Brain pericyte (primary cell): ENCODE measurements around the gene MTIF2.
"Not testable (repeated sequence)": the region's sequence is repeated elsewhere in the genome, so short reads cannot be mapped to it uniquely, and the experiment has no call there.

Experiments used
- DNase-seq: peaks from one replicate; pipeline ENCODE4 v3.0.0-alpha.2; 2012; ENCODE audit warnings: low read depth, low spot score

MTIF2 gene

DNA sequence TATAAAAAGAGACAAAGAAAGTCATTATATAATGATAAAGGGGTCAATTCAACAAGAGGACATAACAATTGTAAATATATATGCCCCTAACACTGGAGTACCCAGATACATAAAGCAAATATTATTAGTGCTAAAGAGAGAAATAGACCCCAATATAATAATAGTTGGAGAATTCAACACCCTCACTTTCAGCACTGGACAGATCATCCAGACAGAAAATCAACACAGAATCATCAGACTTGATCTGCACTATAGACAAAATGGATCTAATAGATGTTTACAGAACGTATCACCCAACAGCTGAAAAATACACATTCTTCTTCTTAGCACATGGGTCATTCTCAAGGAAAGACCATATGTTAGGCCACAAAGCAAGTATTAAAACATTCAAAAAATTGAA, 68.6 kb downstream of the MTIF2 start:
- no peak for DNase-seq

- DNase-seq, result no peak
Measured at GRCh38 chr2:55196526-55196925, 72.5 kb downstream of the MTIF2 start.

- not testable (repeated sequence) for DNase-seq
Measured at GRCh38 chr2:55191888-55192287, 77.1 kb downstream of the MTIF2 start.

GRCh38 chr2:55186837-55187236, 82.2 kb downstream of the MTIF2 start:
- DNase-seq, result not testable (repeated sequence)
